Measurements from ENCODE around the gene RSBN1L.
"Not testable (repeated sequence)": the region's sequence is repeated elsewhere in the genome, so short reads cannot be mapped to it uniquely, and the experiment has no call there.

Gene RSBN1L

GRCh38 chr7:77696057-77696642 is at the start of gene RSBN1L:
RSBN1L (plus strand) TSS chr7:77696459; CDS start chr7:77696470, 11 bp downstream.
- DNase-seq (ENCODE audit: low read depth), result peak; percentile 96

GRCh38 chr7:77648742-77649338 is 47.4 kb upstream of the RSBN1L start:
- DNase-seq (ENCODE audit: low read depth), result no peak

GRCh38 chr7:77649716-77650349 is 46.4 kb upstream of the RSBN1L start:
- DNase-seq (ENCODE audit: low read depth), result no peak

- peak; percentile 25 for DNase-seq (ENCODE audit: low read depth)
These were observed 44.6 kb upstream of the RSBN1L start for GRCh38 chr7:77651575-77652162.

GRCh38 chr7:77652826-77653225 is 43.4 kb upstream of the RSBN1L start:
- not testable (repeated sequence) for DNase-seq (ENCODE audit: low read depth)

GRCh38 chr7:77653572-77653971 is 42.7 kb upstream of the RSBN1L start:
- peak; percentile 9 for DNase-seq (ENCODE audit: low read depth)

- DNase-seq (ENCODE audit: low read depth), result no peak
These were observed 40.9 kb upstream of the RSBN1L start for GRCh38 chr7:77655356-77655755.

GRCh38 chr7:77655836-77656455 is 40.3 kb upstream of the RSBN1L start:
- DNase-seq (ENCODE audit: low read depth), result no peak

- DNase-seq (ENCODE audit: low read depth), result no peak
These were observed 38.6 kb upstream of the RSBN1L start for GRCh38 chr7:77657427-77658224.

- no peak for DNase-seq (ENCODE audit: low read depth)
These were observed 37.3 kb upstream of the RSBN1L start for GRCh38 chr7:77658928-77659327.

GRCh38 chr7:77661816-77662215 is 34.4 kb upstream of the RSBN1L start:
- DNase-seq (ENCODE audit: low read depth), result no peak

- DNase-seq (ENCODE audit: low read depth), result no peak
These were observed 33.4 kb upstream of the RSBN1L start for GRCh38 chr7:77662869-77663268.

GRCh38 chr7:77664715-77665114 is 31.5 kb upstream of the RSBN1L start:
- no peak for DNase-seq (ENCODE audit: low read depth)

GRCh38 chr7:77665161-77665560 is 31.1 kb upstream of the RSBN1L start:
- DNase-seq (ENCODE audit: low read depth), result no peak

- peak; percentile 52 for DNase-seq (ENCODE audit: low read depth)
These were observed 28.7 kb upstream of the RSBN1L start for GRCh38 chr7:77667459-77668086.

- no peak for DNase-seq (ENCODE audit: low read depth)
These were observed 21.4 kb upstream of the RSBN1L start for GRCh38 chr7:77674878-77675277.

- DNase-seq (ENCODE audit: low read depth), result no peak
These were observed 16.7 kb upstream of the RSBN1L start for GRCh38 chr7:77679608-77680007.

GRCh38 chr7:77680266-77680665 is 16.0 kb upstream of the RSBN1L start:
- DNase-seq (ENCODE audit: low read depth), result no peak

- peak; percentile 90 for DNase-seq (ENCODE audit: low read depth)
These were observed 12.2 kb upstream of the RSBN1L start for GRCh38 chr7:77684030-77684429.

- DNase-seq (ENCODE audit: low read depth), result no peak
These were observed 11.0 kb upstream of the RSBN1L start for GRCh38 chr7:77685233-77685632.

- DNase-seq (ENCODE audit: low read depth), result no peak
These were observed 9.0 kb upstream of the RSBN1L start for GRCh38 chr7:77687100-77687746.

All from stromal cell of bone marrow (primary cell).